SH-SY5Y (cell line): ENCODE measurements around the gene CACNG4.

Source experiments
- GATA2 ChIP-seq: IDR thresholded peaks from 2 replicates; pipeline ENCODE4 v1.6.1; 2011; ENCODE audit warnings: mild to moderate bottlenecking, low read depth, low read length
- GATA3 ChIP-seq: IDR thresholded peaks from 2 replicates; pipeline ENCODE4 v1.6.1; 2011; ENCODE audit warnings: low read depth, mild to moderate bottlenecking, low read length, moderate library complexity

CACNG4 gene

DNA sequence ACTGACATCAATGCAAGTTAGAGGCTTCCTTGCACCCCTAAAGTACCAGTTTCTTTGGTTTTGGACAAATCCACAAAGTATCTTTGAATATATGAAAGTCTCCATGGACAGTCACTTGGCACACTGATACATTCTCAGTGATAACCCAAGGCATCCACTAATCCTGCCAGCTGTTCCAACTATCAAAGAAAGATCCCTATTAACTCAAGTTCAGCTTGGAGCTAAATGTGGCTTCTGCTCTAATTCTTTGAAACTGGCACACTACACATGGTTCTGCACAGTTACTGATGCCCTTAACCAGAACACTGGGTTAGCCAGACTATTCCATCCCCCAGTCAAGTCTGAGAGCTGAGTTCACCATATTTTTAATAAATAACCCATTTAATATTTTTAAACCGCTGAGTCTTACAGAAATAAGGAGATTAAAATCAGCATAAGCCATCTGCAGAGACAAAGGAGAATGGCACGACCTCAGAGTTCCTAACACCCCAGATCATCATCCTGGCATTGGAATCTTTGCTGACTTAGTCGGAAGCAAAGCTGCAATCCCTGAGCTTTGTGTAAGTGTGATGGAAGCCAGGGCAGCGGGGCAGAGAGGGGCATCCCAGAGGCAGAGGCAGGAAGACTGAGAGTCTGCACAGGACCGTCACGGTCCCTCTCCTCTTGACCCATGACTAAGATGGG lies 86.1 kb downstream of the CACNG4 start:
- TF ChIP-seq GATA2 (no peak), GATA3 (no peak)

DNA sequence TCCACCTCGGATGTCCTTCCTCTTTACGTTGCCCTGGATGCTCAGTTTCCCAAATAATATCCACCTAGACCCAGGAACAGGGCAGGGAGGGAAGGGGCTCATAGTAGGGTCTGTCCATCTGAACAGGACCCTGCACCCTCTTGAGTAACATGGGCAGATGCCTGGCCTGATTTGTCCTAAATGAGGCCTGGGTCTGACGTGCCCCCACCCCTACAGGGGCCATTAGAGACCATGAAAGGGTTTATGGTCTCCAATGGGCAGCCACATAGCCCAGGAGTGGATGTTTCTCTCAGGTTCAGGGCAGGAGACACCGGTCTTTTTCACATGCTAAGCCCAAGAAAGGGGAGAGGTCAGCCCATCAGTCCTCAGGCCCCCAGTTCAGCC lies 86.6 kb downstream of the CACNG4 start:
- no peak for TF ChIP-seq GATA2
- TF ChIP-seq GATA3: no peak

DNA sequence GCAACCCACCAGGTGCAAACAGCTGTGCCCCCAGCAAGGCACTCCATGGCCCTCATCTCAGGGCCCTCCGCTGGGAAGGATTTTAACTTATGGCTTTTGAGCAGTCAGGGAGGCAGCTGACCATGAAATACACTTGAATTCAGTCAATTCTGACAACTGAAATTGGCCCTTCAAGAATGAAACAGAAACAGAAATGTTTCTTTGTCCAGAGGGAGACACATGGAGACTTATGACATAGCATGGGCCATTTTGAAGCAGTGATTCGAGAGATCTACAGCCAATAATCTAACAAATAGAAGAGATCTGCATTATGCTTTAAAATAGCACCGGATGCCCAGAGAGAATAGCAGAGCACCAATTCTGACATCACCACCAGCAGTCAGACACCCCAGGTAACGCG lies 87.3 kb downstream of the CACNG4 start:
- TF ChIP-seq GATA3: no peak
- no peak for TF ChIP-seq GATA2

DNA sequence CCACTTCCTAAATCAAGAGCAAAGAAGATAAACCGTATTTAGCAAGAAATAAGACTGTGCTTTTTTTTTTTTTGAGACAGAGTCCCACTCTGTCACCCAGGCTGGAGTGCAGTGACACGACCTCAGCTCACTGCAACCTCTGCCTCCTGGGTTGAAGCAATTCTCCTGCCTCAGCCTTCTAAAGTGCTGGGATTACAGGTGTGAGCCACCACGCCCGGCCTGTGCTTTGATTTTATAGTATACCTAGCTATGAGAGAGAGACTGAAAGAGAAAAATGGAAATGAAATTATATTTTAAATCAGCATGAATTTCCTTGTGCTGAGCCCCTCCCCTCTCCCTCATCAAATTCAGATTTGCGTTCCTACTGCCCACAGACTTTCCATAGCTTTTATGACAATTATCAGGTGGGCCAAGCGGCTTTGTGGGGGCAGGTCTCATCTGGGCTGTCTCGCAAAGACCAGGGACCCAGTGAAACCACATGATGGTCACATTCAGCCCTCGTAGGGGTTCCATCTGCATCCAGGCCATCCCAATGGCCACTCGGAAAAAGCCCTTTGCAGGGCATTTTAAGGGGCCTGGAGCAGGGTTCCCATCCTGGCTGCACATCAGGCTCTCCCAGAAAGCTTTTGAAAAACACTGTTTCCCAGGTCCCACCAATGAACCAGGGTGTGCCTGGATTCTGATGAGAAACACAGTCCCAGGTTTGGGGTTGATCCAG lies 88.4 kb downstream of the CACNG4 start:
- TF ChIP-seq GATA3: no peak
- no peak for TF ChIP-seq GATA2

DNA sequence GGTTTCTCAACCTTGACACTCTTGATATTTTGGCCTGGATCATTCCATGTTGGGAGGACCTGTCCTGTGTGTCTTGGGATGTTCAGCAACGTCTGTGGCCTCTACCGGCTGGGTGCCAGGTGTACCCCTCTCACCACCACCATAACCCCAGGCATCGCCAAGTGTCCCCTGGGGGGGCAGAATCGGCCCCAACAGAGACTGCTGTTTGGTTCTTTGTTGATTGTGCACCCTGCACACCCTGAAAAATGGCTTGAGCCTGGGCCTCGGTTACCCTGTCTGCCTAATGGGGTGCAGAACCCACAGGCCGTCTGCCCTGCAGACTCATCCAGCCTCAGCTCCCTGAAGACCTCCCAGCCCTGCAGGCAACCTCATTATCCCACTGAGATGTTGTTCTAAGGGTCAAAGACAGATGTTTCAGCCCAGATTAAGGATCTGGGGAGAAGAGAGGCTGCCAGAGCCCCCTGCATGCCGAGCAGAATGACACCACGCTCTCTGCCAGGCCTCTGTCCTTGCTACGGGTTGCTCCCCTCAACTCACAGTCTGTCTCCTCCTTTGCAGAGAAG lies 89.0 kb downstream of the CACNG4 start:
- TF ChIP-seq GATA3 (no peak), GATA2 (no peak)

DNA sequence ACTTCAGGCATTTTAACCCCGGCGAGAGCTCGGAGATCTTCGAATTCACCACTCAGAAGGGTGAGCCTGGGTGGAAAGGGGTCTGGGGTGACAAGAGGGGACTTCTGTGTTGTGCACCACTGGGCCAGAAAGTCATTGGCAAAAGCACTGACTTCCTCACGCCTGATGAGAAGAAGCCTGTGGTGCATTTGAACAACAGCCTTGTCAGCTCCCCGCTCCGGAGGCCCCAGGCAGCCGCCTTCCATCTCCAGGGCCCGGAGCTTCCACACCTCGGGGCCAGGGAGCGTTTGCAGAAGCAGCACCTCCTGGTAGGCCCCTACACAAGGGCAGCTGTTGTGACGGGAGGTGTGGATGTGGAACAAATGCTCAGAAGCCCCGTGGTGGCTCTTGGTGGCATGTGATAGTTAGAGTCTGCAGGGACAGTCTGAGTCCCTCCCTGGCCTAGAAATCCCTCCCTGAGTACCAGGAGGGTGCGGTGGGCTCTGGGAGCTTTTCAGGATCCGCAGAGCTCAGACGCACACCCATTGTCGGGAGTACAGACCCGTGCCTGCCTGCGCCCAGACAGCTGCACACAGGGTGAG lies 89.6 kb downstream of the CACNG4 start:
- TF ChIP-seq GATA2: no peak
- no peak for TF ChIP-seq GATA3

DNA sequence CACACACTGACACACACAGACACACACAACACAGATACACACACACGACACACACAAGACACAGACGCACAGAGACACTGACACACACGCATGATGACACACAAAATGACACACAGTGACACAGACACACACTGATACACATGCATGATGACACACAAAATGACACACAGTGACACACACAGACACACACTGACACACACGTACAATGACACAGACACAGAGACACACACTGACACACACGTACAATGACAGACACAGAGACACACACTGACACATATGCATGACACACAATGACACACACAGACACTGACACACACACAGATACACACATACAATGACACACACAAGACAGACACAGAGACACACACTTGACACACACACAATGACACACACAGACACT lies 90.1 kb downstream of the CACNG4 start:
- TF ChIP-seq GATA3 (no peak), GATA2 (no peak)

DNA sequence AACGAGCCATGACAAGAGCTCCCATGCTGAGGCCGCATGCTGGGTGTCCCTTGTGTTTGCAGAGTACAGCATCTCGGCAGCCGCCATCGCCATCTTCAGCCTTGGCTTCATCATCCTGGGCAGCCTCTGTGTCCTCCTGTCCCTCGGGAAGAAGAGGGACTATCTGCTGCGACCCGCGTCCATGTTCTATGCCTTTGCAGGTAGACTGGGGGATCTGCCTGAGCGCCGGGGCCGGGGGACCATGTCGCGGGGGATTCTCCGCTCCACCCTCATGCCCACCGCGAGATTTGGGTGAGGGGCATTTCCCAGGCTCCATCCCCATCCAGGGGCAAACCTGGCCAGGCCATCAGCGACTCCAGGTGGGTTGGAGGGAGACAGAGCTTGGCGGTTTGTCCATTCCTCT lies 90.5 kb downstream of the CACNG4 start:
- no peak for TF ChIP-seq GATA3
- no peak for TF ChIP-seq GATA2

DNA sequence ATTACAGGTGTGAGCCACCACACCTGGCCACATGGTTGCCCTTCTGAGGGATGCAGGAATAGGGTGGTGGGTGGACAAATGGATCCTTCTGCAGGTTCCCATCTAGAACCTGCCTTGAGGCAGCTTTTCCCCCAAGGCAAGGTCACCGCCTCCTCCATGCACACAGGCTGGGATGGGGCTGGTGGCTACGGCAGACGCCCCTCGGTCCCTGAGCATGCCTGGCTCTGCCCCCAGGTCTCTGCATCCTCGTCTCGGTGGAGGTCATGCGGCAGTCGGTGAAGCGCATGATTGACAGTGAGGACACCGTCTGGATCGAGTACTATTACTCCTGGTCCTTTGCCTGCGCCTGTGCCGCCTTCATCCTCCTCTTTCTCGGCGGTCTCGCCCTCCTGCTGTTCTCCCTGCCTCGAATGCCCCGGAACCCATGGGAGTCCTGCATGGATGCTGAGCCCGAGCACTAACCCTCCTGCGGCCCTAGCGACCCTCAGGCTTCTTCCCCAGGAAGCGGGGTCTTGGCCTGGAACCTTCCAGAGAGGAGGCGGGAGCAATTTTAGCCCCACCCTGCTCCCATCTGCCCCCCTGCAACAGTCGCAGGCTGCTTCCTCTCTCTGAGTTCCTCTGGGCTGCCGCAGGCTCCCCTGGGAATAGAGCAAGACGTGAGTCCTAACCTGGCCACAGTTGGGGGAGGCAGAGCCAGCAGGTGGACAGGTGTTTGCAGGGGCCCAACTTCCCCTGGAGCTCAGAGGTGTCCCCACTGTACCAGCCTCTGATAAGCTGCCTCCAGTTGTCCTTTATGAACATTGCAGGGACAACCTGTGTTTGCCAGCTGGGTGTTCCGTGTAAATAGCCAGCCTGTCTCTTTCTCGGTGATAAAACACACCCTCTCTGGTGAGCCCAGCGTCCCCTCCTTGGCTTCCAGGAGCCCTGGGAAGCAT lies 91.6 kb downstream of the CACNG4 start:
- TF ChIP-seq GATA3: no peak
- no peak for TF ChIP-seq GATA2

DNA sequence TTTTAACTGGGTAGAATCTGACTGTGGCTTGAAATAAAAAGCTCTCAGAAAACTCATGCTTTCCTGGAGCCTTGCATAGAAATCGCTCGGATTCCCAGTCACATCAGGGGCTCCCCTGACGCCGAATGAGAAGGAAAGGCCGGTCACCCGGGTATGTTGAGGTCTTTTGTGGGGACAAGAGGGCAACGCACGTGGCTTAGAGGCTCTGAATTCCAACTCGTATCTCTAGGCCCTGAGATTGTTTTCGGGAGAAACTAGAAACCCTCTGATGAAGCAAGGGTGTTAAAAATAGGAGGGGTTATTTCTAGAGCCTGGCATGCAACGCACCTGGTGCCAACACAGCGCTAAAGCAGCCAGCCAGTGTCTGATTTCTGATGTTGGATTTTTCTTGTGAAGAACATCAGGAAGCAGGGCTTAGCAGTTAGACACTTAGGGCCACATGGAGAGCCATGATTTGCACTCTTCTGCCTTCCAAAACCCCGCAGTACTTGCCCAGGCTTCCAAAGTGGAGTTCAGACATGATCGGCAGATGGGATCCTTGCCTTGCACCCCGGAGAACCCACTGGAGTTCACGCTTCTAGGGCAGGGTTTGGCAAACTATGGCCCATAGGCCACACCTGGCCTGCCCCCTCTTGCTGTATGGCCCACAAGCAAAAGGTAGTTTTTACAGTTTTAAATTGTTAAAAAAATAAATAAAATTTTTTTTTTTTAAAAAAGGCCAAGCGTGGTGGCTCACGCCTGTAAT lies 92.4 kb downstream of the CACNG4 start:
- TF ChIP-seq GATA2 (no peak), GATA3 (no peak)

DNA sequence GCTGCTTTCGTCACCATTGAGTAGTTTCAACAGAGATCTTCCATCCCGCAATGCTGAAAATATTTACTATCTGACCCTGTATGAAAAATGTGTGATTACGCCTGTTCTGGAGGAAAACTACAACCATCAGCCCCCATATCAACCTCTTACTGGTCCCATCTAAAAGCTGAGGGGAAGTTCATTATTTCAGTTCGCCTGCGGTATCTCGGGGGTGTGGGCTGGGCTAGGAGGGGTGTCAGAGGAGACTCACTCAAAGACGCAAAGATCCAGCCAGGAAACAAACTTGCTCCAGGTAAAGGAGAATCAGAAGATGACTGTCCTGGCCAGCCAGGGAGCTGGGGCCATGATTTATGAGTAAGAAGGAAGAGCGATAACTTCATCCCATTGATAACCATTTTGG lies 93.5 kb downstream of the CACNG4 start:
- TF ChIP-seq GATA3: no peak
- TF ChIP-seq GATA2: no peak

DNA sequence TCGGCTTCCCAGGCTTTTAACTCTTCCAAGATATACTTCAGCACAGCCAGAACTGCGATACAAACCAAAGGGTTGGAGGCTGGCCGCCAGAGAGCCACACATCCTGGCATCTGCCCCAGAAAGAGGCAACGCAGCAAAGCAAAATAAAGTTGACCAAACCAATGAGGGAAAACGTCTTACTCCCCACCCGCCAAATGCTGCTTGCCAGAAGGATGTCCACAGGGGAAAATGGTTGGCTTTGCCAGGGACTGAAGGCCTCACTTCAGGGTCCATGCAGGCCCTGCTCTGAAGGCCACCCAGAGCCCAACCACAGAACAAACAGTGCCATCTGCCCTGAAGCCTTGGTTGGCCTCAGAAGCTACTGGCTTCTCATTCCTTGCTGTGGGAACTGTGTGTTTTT lies 94.9 kb downstream of the CACNG4 start:
- TF ChIP-seq GATA2 (no peak), GATA3 (no peak)

DNA sequence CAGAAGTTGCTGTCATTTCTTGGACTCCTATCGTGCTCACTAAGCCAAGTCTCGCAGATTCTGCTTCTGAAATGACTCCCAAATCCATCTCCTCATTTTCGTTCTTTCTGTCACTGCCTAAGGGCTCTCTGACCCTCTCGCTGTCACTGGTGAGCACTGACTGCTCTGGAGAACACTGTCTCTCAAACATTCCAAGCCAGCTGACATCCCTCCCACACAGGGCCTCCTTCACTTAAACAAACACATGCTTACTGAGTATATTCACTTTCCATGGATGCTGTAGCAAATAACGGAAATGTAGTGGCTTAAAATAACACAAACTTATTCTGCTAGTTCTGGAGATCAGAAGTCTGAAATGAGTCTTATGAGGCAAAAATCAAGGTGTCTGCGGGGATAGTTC lies 98.6 kb downstream of the CACNG4 start:
- no peak for TF ChIP-seq GATA3
- no peak for TF ChIP-seq GATA2

DNA sequence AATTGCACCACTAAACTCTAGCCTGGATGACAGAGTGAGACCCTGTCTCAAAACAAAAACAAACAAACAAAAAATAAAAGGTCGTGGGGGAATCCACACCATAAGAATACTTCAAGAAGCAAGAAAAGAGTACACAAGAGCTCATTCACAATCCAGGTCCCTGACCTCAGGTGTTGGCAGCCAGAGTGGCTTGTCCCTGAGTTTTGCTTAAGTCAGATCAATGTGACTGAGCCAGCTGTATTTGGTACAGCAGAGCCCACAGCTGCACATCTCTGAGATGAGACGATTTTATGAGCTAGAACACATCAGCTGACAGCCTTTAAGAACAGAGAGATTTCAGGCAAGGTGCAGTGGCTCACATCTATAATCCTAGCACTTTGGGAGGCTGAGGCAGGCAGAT lies 102.2 kb downstream of the CACNG4 start:
- TF ChIP-seq GATA3 (no peak), GATA2 (no peak)
